ENCODE measurements around the gene EMILIN3. TPM values are rescaled to one million over a fixed set of nuclear protein-coding genes. Genes with fewer than 3 reads are reported as not detected.

EMILIN3 gene
- total and polyA plus RNA-seq, 2 of the 8 experiments (the other 6 are each of a cell fraction or from before 2014, with no cell fraction given): 3.8 to 5.2 TPM

- H2AK5ac ChIP-seq (ENCODE audit: low read depth, low read length): no peak overlapping the region
- ChIA-PET POLR2A (ENCODE audit: partially characterized antibody) (no interaction called here), CTCF (ENCODE audit: partially characterized antibody) (interaction anchor here (1.6 to 1.8 kb wide), 3 partner anchors 11 to 30 kb away, joined by 5 to 7 read pairs (median 6); partner anchors contain the start of gene LPIN3)
- no peak overlapping the region for H2BK20ac ChIP-seq (ENCODE audit: low read length)
- no peaks in the 10 kb centered on the region for H3K79me2 ChIP-seq (ENCODE audit: control insufficient read depth in 1 of 2, insufficient read depth in 2 of 2, low read length in 2 of 2)
- no peak overlapping the region for H3K27ac ChIP-seq (ENCODE audit: low read depth, low read length)
- H4K91ac ChIP-seq (replicated peaks; ENCODE audit: insufficient read length, low read length): no peak overlapping the region
- H3K14ac ChIP-seq (ENCODE audit: insufficient read length): no peak overlapping the region
- H3K9ac ChIP-seq (replicated peaks in 1 of 4; ENCODE audit: extremely low read depth in 1 of 4, low read depth in 3 of 4, low read length in 3 of 4): no peak overlapping the region
- no peak overlapping the region for H3K4me2 ChIP-seq (ENCODE audit: insufficient read depth in 1 of 2, low read depth in 2 of 2, low read length in 2 of 2)
- H4K20me1 ChIP-seq (replicated peaks in 1 of 2; ENCODE audit: control insufficient read depth in 1 of 2, insufficient read depth in 2 of 2, low read length in 2 of 2): peaks cover 2 to 8% of the 10 kb centered on the region in 2 experiments
- TF ChIP-seq GABPA (IDR thresholded peaks at IDR 0.05; ENCODE audit: borderline replicate concordance, insufficient read depth, low read length) (no peak), HDAC6 (IDR thresholded peaks at IDR 0.05; ENCODE audit: low read depth, low read length) (no peak), HDAC2 (IDR thresholded peaks at IDR 0.05; ENCODE audit: borderline replicate concordance in 1 of 2, low read depth in 2 of 2, low read length in 2 of 2) (no peak), RXRA (IDR thresholded peaks at IDR 0.05; ENCODE audit: insufficient read depth, low read depth, low read length) (no peak), SIN3A (conservative IDR thresholded peaks at IDR 0.05 in 1 of 2, IDR thresholded peaks at IDR 0.05 in 1 of 2; ENCODE audit: low read depth in 1 of 2, low read length in 2 of 2) (no peak), EP300 (IDR thresholded peaks at IDR 0.05; ENCODE audit: borderline replicate concordance in 1 of 2, low read depth in 2 of 2, low read length in 2 of 2) (no peak), NRF1 (IDR thresholded peaks at IDR 0.05; ENCODE audit: low read depth, low read length) (no peak), MAFK (IDR thresholded peaks at IDR 0.05; ENCODE audit: low read depth, low read length) (no peak), SP2 (IDR thresholded peaks at IDR 0.05; ENCODE audit: low read length) (no peak), POLR2AphosphoS5 (IDR thresholded peaks at IDR 0.05; ENCODE audit: low read depth, low read length) (no peak), SRF (IDR thresholded peaks at IDR 0.05; ENCODE audit: low read depth, low read length) (no peak), TCF12 (IDR thresholded peaks at IDR 0.05; ENCODE audit: low read depth, low read length) (no peak)
- no peak overlapping the region for H3K4ac ChIP-seq (replicated peaks; ENCODE audit: insufficient read length, low read depth, low read length)
- no peak overlapping the region for H4K5ac ChIP-seq (ENCODE audit: insufficient read length, low read depth, low read length)
- H2BK15ac ChIP-seq (ENCODE audit: low read length): no peak overlapping the region
- no peak overlapping the region for H3K23ac ChIP-seq (ENCODE audit: insufficient read length)
- H2AFZ ChIP-seq (ENCODE audit: low read length): no peak overlapping the region
- no peaks in the 10 kb centered on the region for H3K36me3 ChIP-seq (ENCODE audit: control insufficient read depth in 2 of 4, insufficient read depth in 4 of 4, low read length in 3 of 4)
- H4K8ac ChIP-seq (ENCODE audit: extremely low read depth, insufficient read depth, low read length): no peak overlapping the region
- peaks cover 8 to 9% of the 10 kb centered on the region in 2 experiments; a peak in 3 of 4 replicates for H3K9me3 ChIP-seq (ENCODE audit: insufficient read depth in 2 of 2, low read depth in 1 of 2, low read length in 1 of 2)
- no peak overlapping the region for H3K56ac ChIP-seq (replicated peaks; ENCODE audit: insufficient read length, low read depth, low read length)
- H3K18ac ChIP-seq (ENCODE audit: extremely low read depth, low read length): no peak overlapping the region; the same call in 1 of the 2 replicates
- H3K4me3 ChIP-seq (ENCODE audit: extremely low read depth in 1 of 4, insufficient read depth in 2 of 4, low read depth in 3 of 4, low read length in 4 of 4): no peak overlapping the region
- no peak overlapping the region for H2BK120ac ChIP-seq (replicated peaks; ENCODE audit: low read depth, low read length)
- no peaks in the 10 kb centered on the region for H3K79me1 ChIP-seq (ENCODE audit: low read depth, low read length)
- DNase-seq (ENCODE audit: low read depth in 1 of 2, low spot score in 2 of 2) (no peak), FAIRE-seq (no peak)
- H2BK12ac ChIP-seq (ENCODE audit: low read depth, low read length): no peak overlapping the region
- H3K4me1 ChIP-seq (replicated peaks in 1 of 4; ENCODE audit: control insufficient read depth in 3 of 4, insufficient read depth in 4 of 4, low read length in 3 of 4): peaks cover 0 to 2% (median 0%) of the 10 kb centered on the region in 4 experiments; a peak in 4 of 7 replicates
- WGBS, 2 experiments (ENCODE audit: extremely low coverage in 1 of 2, insufficient coverage in 1 of 2, insufficient read length in 1 of 2, insufficient replicate concordance in 2 of 2, low coverage in 1 of 2, low lambda C conversion rate in 2 of 2, missing lambda C conversion rate in 1 of 2): 88% methylated on average over 3 of the region's 5 CpGs; no CpG with 5 or more reads in 1 of the 2 experiments
- H2BK5ac ChIP-seq (ENCODE audit: low read depth, low read length): no peak overlapping the region
- H3K23me2 ChIP-seq (ENCODE audit: low read depth, low read length): peaks cover 7% of the 10 kb centered on the region; the same call in 1 of the 2 replicates
- H3K27me3 ChIP-seq (replicated peaks in 1 of 4; ENCODE audit: control insufficient read depth in 3 of 4, extremely low read depth in 1 of 4, insufficient read depth in 3 of 4, low read length in 3 of 4): peaks cover 14 to 32% (median 28%) of the 10 kb centered on the region in 4 experiments
These were observed 3.6 kb upstream of the EMILIN3 start for GRCh38 chr20:41370176-41370575.

Measured in H1 (cell line).